ENCODE results near the gene PDE2A.
A peak's percentile ranks its signal among the peaks of the same experiment; 100 is the strongest.

The PDE2A gene

GRCh38 chr11:72688929-72689328, 14.7 kb upstream of the PDE2A start:
- peak; percentile 69 for FAIRE-seq
- DNase-seq (ENCODE audit: insufficient read length), result no peak
- TF ChIP-seq POLR2AphosphoS5 (IDR thresholded peaks at IDR 0.05; ENCODE audit: low read depth, low read length) (no peak), POLR2A (IDR thresholded peaks at IDR 0.05; ENCODE audit: low read depth, low read length) (no peak), TAF1 (IDR thresholded peaks at IDR 0.05; ENCODE audit: borderline replicate concordance, low read depth, low read length) (no peak)

- DNase-seq (ENCODE audit: insufficient read length), result no peak
- TF ChIP-seq POLR2A (IDR thresholded peaks at IDR 0.05; ENCODE audit: low read depth, low read length) (no peak), POLR2AphosphoS5 (IDR thresholded peaks at IDR 0.05; ENCODE audit: low read depth, low read length) (no peak), TAF1 (IDR thresholded peaks at IDR 0.05; ENCODE audit: borderline replicate concordance, low read depth, low read length) (no peak)
- no peak for FAIRE-seq
Observed at GRCh38 chr11:72688486-72688885, 14.3 kb upstream of the PDE2A start.

- DNase-seq (ENCODE audit: insufficient read length), result no peak
- no peak for TF ChIP-seq TAF1 (IDR thresholded peaks at IDR 0.05; ENCODE audit: borderline replicate concordance, low read depth, low read length)
- TF ChIP-seq POLR2A (IDR thresholded peaks at IDR 0.05; ENCODE audit: low read depth, low read length), result no peak
- TF ChIP-seq POLR2AphosphoS5 (IDR thresholded peaks at IDR 0.05; ENCODE audit: low read depth, low read length), result no peak
- no peak for FAIRE-seq
Observed at GRCh38 chr11:72687326-72687725, 13.1 kb upstream of the PDE2A start.

- DNase-seq (ENCODE audit: insufficient read length) (no peak), FAIRE-seq (no peak)
- TF ChIP-seq TAF1 (IDR thresholded peaks at IDR 0.05; ENCODE audit: borderline replicate concordance, low read depth, low read length) (no peak), POLR2A (IDR thresholded peaks at IDR 0.05; ENCODE audit: low read depth, low read length) (no peak), POLR2AphosphoS5 (IDR thresholded peaks at IDR 0.05; ENCODE audit: low read depth, low read length) (0 out of 2 replicates have a peak, but pooled peaks have one; percentile 19)
Observed at GRCh38 chr11:72686639-72687220, 12.5 kb upstream of the PDE2A start.

- TF ChIP-seq TAF1 (IDR thresholded peaks at IDR 0.05; ENCODE audit: borderline replicate concordance, low read depth, low read length) (no peak), POLR2A (IDR thresholded peaks at IDR 0.05; ENCODE audit: low read depth, low read length) (no peak), POLR2AphosphoS5 (IDR thresholded peaks at IDR 0.05; ENCODE audit: low read depth, low read length) (no peak)
- DNase-seq (ENCODE audit: insufficient read length), result no peak
- FAIRE-seq, result no peak
Observed at GRCh38 chr11:72685560-72686480, 11.6 kb upstream of the PDE2A start.

- DNase-seq (ENCODE audit: insufficient read length) (peak; percentile 84), FAIRE-seq (peak; percentile 17)
- no peak for TF ChIP-seq TAF1 (IDR thresholded peaks at IDR 0.05; ENCODE audit: borderline replicate concordance, low read depth, low read length)
- TF ChIP-seq POLR2A (IDR thresholded peaks at IDR 0.05; ENCODE audit: low read depth, low read length), result no peak
- TF ChIP-seq POLR2AphosphoS5 (IDR thresholded peaks at IDR 0.05; ENCODE audit: low read depth, low read length), result no peak
Observed at GRCh38 chr11:72684236-72684912, 10.2 kb upstream of the PDE2A start.

GRCh38 chr11:72683782-72684200, 9.6 kb upstream of the PDE2A start:
- peak; percentile 64 for TF ChIP-seq POLR2AphosphoS5 (IDR thresholded peaks at IDR 0.05; ENCODE audit: low read depth, low read length)
- TF ChIP-seq POLR2A (IDR thresholded peaks at IDR 0.05; ENCODE audit: low read depth, low read length), result no peak
- FAIRE-seq (peak; percentile 97), DNase-seq (ENCODE audit: insufficient read length) (peak; percentile 85)

- DNase-seq (ENCODE audit: insufficient read length), result no peak
- FAIRE-seq, result no peak
- TF ChIP-seq POLR2A (IDR thresholded peaks at IDR 0.05; ENCODE audit: low read depth, low read length), result no peak
- no peak for TF ChIP-seq POLR2AphosphoS5 (IDR thresholded peaks at IDR 0.05; ENCODE audit: low read depth, low read length)
- no peak for TF ChIP-seq TAF1 (IDR thresholded peaks at IDR 0.05; ENCODE audit: borderline replicate concordance, low read depth, low read length)
Observed at GRCh38 chr11:72682858-72683243, 8.6 kb upstream of the PDE2A start.

GRCh38 chr11:72682238-72682857, 8.1 kb upstream of the PDE2A start:
- TF ChIP-seq TAF1 (IDR thresholded peaks at IDR 0.05; ENCODE audit: borderline replicate concordance, low read depth, low read length) (no peak), POLR2AphosphoS5 (IDR thresholded peaks at IDR 0.05; ENCODE audit: low read depth, low read length) (peak; percentile 4; the same call in 1 of the 2 replicates), POLR2A (IDR thresholded peaks at IDR 0.05; ENCODE audit: low read depth, low read length) (peak; percentile 25; the same call in 1 of the 2 replicates)
- DNase-seq (ENCODE audit: insufficient read length) (no peak), FAIRE-seq (no peak)

GRCh38 chr11:72681226-72682153, 7.3 kb upstream of the PDE2A start:
- no peak for DNase-seq (ENCODE audit: insufficient read length)
- TF ChIP-seq POLR2AphosphoS5 (IDR thresholded peaks at IDR 0.05; ENCODE audit: low read depth, low read length), result peak; percentile 40; the same call in 1 of the 2 replicates
- TF ChIP-seq POLR2A (IDR thresholded peaks at IDR 0.05; ENCODE audit: low read depth, low read length), result no peak
- no peak for FAIRE-seq
